GM19455 (cell line): ENCODE data around the gene OR2V2.

Experiments
- ATAC-seq: cut with Tn5 transposase; IDR thresholded peaks from one replicate; pipeline ENCODE4 v1.9.1; 2021; ENCODE audit not compliant: unreplicated experiment

The OR2V2 gene

DNA sequence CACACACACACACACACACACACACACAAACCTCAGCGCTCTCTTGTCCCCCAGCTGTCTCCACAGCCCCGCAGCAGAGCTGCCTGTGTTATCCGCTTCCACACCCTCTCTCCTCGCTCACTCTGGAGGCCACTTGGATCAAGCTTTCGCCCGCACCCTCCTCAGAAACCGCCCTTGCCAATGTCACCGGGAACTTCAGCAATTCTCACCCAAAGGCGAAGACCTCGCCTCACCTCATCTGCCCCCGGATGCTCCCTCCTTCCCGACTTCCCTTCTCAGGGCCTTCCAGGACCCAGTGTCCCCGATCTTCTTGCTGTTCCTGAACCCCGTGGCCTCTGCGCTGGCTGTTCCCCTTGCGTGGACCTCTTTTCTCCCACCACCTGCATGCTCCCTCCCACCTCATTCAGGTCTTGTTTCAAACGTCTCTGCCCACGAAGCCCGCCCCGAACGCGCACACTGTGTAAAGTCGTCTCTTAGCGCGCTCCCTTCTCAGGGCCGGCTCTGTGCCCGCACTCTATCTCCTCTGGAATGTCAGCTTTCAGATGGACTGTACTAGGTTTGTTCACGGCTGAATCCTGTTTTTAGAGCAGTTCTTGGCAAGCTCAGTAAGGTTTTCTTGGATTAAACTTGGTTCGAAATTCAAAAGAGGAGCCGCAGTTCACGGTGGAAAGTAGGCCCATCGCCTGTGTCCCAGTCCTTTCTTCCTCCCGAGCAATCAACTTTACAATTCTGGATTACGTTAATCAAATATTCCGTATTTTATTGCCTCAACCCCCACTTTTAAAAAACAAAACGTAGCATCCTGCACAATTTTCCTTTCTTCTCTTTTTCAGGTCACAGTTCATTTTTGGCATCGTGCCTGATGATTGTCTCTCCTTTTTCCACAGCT is 58.6 kb downstream of the OR2V2 start:
- no peak for ATAC-seq

- ATAC-seq: peak; percentile 32
Observed at GRCh38 chr5:181207214-181207959, 60.0 kb downstream of the OR2V2 start.

DNA sequence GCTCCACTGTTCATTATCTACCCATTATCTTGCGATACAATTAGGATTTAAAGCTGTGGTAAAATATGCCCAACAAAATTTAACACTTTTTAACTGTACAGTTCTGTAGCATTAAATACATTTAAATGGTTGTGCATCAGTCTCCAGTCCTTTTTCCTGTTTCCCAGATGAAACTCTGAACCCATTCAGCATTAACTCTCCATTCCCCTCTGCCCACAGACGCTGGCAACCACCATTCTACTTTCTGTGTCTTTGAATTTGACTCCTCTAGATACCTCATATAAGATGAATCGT is 60.5 kb downstream of the OR2V2 start:
- no peak for ATAC-seq
